RWPE1 (cell line): ENCODE results near the gene HMCN2.

Source experiments
- CTCF ChIA-PET: fragments of 350-600 bp; sonication (Branson Sonifier 250); formaldehyde crosslinking; extraction: SDS; loops from one replicate; lab custom pipeline; 2021; lab: Yijun Ruan, JAX
- POLR2A ChIA-PET: fragments of 400-600 bp; formaldehyde crosslinking; extraction: SDS; loops from one replicate; lab custom pipeline; 2020; ENCODE audit warnings: antibody characterized with exemption; ENCODE audit not compliant: low non-redundant PET; lab: Yijun Ruan, JAX
- DNase-seq: peaks from one replicate; pipeline ENCODE4 v3.0.0; 2012; ENCODE audit warnings: low spot score
- H3K27ac ChIP-seq: fragments of 450-650 bp; 2 replicates; pipeline ENCODE4 v1.5.1; 2017
- CTCF ChIP-seq: fragments of 450-650 bp; conservative IDR thresholded peaks from 2 replicates; pipeline ENCODE4 v1.5.1; 2017; ENCODE audit warnings: low read depth, mild to moderate bottlenecking

The HMCN2 gene

GRCh38 chr9:130424595-130425454 is 159.3 kb downstream of the HMCN2 start:
- ChIA-PET POLR2A (no interaction called here), CTCF (no interaction called here)
- peak overlapping the region; percentile 12; the same call in 1 of the 2 replicates for H3K27ac ChIP-seq
- DNase-seq, result no peak
- TF ChIP-seq CTCF, result no peak

- no peak for DNase-seq
Measured at GRCh38 chr9:130425741-130426466, 160.3 kb downstream of the HMCN2 start.

GRCh38 chr9:130426467-130426773 is 160.9 kb downstream of the HMCN2 start:
- no peak for TF ChIP-seq CTCF
- no peak for DNase-seq
- CTCF ChIA-PET, result interaction anchor here (0.6 to 1.2 kb wide), 6 partner anchors 15 to 282 kb away, joined by 3 to 7 read pairs (median 4); no protein-coding TSS in a partner anchor
- H3K27ac ChIP-seq, result peak overlapping the region; percentile 86
- POLR2A ChIA-PET, result interaction anchor here (0.6 kb wide), 1 partner anchor 1636 kb away, joined by 3 read pairs; no protein-coding TSS in a partner anchor

More at GRCh38 chr9:130425741-130426466, 160.3 kb downstream of the HMCN2 start:
- TF ChIP-seq CTCF, result no peak
- peak overlapping the region; percentile 86 for H3K27ac ChIP-seq
- ChIA-PET CTCF (interaction anchor here (0.6 to 1.2 kb wide), 7 partner anchors 14 to 282 kb away, joined by 3 to 11 read pairs (median 4); no protein-coding TSS in a partner anchor), POLR2A (interaction anchor here (0.6 kb wide), 1 partner anchor 1636 kb away, joined by 3 read pairs; no protein-coding TSS in a partner anchor)

- peak overlapping the region; percentile 86 for H3K27ac ChIP-seq
- ChIA-PET POLR2A (interaction anchor here (0.6 kb wide), 1 partner anchor 1637 kb away, joined by 3 read pairs; no protein-coding TSS in a partner anchor), CTCF (interaction anchor here (0.5 to 1.2 kb wide), 6 partner anchors 17 to 933 kb away, joined by 3 to 4 read pairs (median 4); no protein-coding TSS in a partner anchor)
- TF ChIP-seq CTCF, result no peak
- peak; percentile 100 for DNase-seq
Measured at GRCh38 chr9:130426883-130427282, 161.3 kb downstream of the HMCN2 start.

- no peak for DNase-seq
- no peak for TF ChIP-seq CTCF
- peak overlapping the region; percentile 86 for H3K27ac ChIP-seq
- CTCF ChIA-PET, result interaction anchor here (0.5 to 1.2 kb wide), 9 partner anchors 23 to 1658 kb away, joined by 3 to 8 read pairs (median 4); no protein-coding TSS in a partner anchor
- POLR2A ChIA-PET, result no interaction called here
Measured at GRCh38 chr9:130427326-130427725, 161.8 kb downstream of the HMCN2 start.
